Kasumi-1 (cell line): ENCODE data around the gene COQ9.
A peak's percentile ranks its signal among the peaks of the same experiment; 100 is the strongest.

Experiments used
- DNase-seq, 2 experiments: peaks; one replicate each; lab custom pipeline; 2025; lab: John Stamatoyannopoulos, UW

Gene COQ9

GRCh38 chr16:57472665-57473060, 25.4 kb downstream of the COQ9 start:
- peak; percentile 58 to 62 for DNase-seq

GRCh38 chr16:57473176-57473840, 26.0 kb downstream of the COQ9 start:
- no peak for DNase-seq

GRCh38 chr16:57473906-57474305, 26.6 kb downstream of the COQ9 start:
- no peak for DNase-seq

GRCh38 chr16:57474671-57475661, 27.7 kb downstream of the COQ9 start:
- DNase-seq, result no peak

GRCh38 chr16:57475711-57476339, 28.5 kb downstream of the COQ9 start:
- peak; percentile 96 to 97 for DNase-seq

- DNase-seq, result no peak
Measured at GRCh38 chr16:57476546-57477410, 29.5 kb downstream of the COQ9 start.

- DNase-seq, result no peak
Measured at GRCh38 chr16:57477531-57478202, 30.4 kb downstream of the COQ9 start.

- no peak for DNase-seq
Measured at GRCh38 chr16:57478396-57479204, 31.3 kb downstream of the COQ9 start.

GRCh38 chr16:57479205-57479975, 32.1 kb downstream of the COQ9 start:
- peak; percentile 35 to 51 for DNase-seq

GRCh38 chr16:57479976-57480753, 32.9 kb downstream of the COQ9 start:
- DNase-seq, result no peak

GRCh38 chr16:57480754-57481230, 33.5 kb downstream of the COQ9 start:
- no peak for DNase-seq

GRCh38 chr16:57481421-57481820, 34.1 kb downstream of the COQ9 start:
- DNase-seq, result no peak

- no peak for DNase-seq
Measured at GRCh38 chr16:57482845-57483545, 35.7 kb downstream of the COQ9 start.

- DNase-seq, result no peak
Measured at GRCh38 chr16:57483725-57484514, 36.6 kb downstream of the COQ9 start.

- DNase-seq, result no peak
Measured at GRCh38 chr16:57484515-57485005, 37.3 kb downstream of the COQ9 start.

- no peak for DNase-seq
Measured at GRCh38 chr16:57485091-57485915, 38.0 kb downstream of the COQ9 start.
